Mucosa of descending colon (tissue), 3 donors: Measurements from ENCODE around the gene ANKRA2. TPM values are rescaled to one million over a fixed set of nuclear protein-coding genes. Genes with fewer than 3 reads are reported as not detected.

Source experiments
- ATAC-seq: fragments of 200-7000 bp; cut with Tn5 transposase; one replicate; pipeline ENCODE4 v1.9.1; 2020; ENCODE audit warnings: mild to moderate bottlenecking, moderate library complexity
- DNase-seq, 3 donors: peaks; one replicate each; pipeline ENCODE4 v3.0.0-alpha.2; 2020
- H3K36me3 ChIP-seq: fragments of 200-600 bp; one replicate; pipeline ENCODE4 v1.8.0; 2021; ENCODE audit warnings: low read depth, mild to moderate bottlenecking
- H3K4me1 ChIP-seq: fragments of 200-600 bp; one replicate; pipeline ENCODE4 v1.8.0; 2021; ENCODE audit warnings: low read depth, mild to moderate bottlenecking
- H3K4me3 ChIP-seq: fragments of 200-600 bp; one replicate; pipeline ENCODE4 v1.8.0; 2021; ENCODE audit warnings: mild to moderate bottlenecking
- H3K9me3 ChIP-seq: fragments of 200-600 bp; one replicate; pipeline ENCODE4 v1.8.0; 2021; ENCODE audit warnings: mild to moderate bottlenecking
- intact Hi-C, 2 donors: fragments of 100-400 bp; cut with DNase I in 1 of 2; cut with micrococcal nuclease in 1 of 2; formaldehyde crosslinking; loops; one replicate each; pipeline versions ENCODE4 v1.11.0 to v1.11.1; 2022; cut with DNase I, micrococcal nuclease
- total RNA-seq, 3 donors: library from RNA; stranded (reverse); fragmentation: NEBNext Ultra II Directional in 2 of 3; extraction: Animal tissue kit (Norgen Biotek cat#: 25700) in 2 of 3; gene quantifications; one replicate each; pipeline versions ENCODE4 v1.2.1 to v1.2.4, GENCODE V29; 2021 to 2023
- TF ChIP-seq, protein P1 (sequence below): fragments of 200-600 bp; IDR thresholded peaks from one replicate; pipeline ENCODE4 v1.8.0; 2022; ENCODE audit warnings: antibody characterized with exemption, mild to moderate bottlenecking
- donor health status: DM: no; HTN: no; CAD: no; lungs with moderate emphysema.
- donor health status: DM: no; HTN: no; CAD: no.
- donor health status: DM: no; HTN: yes; CAD: no.

Gene ANKRA2
- total RNA-seq, 3 donors from 2014 or later = 20.8 to 23.8 (median 23.1) TPM

DNA sequence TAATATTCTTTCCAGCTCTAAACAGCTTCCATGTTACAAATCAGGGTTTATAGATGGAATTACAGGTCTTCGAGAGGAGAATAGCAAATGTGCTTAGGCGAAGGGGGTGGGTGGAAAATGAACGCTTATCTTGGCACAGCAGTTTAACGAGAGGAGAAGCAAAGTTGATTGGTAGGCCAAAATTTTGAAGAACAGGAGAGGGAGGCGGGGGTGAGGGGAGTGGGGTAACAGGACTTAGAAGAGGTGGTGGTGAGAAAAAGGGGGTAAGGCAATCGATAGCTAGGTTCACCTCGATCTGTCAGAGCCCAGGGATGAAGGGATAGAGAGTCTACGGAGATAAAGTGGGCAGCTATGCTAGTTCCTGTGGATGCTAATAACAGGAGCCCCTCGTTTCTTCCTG, 764 bp downstream of the ANKRA2 start:
- intact Hi-C loops = no loop called here
- DNase-seq (peak in 1 of 3 donors; percentile 10), ATAC-seq (peak; percentile 5)
- TF ChIP-seq, protein P1, sequence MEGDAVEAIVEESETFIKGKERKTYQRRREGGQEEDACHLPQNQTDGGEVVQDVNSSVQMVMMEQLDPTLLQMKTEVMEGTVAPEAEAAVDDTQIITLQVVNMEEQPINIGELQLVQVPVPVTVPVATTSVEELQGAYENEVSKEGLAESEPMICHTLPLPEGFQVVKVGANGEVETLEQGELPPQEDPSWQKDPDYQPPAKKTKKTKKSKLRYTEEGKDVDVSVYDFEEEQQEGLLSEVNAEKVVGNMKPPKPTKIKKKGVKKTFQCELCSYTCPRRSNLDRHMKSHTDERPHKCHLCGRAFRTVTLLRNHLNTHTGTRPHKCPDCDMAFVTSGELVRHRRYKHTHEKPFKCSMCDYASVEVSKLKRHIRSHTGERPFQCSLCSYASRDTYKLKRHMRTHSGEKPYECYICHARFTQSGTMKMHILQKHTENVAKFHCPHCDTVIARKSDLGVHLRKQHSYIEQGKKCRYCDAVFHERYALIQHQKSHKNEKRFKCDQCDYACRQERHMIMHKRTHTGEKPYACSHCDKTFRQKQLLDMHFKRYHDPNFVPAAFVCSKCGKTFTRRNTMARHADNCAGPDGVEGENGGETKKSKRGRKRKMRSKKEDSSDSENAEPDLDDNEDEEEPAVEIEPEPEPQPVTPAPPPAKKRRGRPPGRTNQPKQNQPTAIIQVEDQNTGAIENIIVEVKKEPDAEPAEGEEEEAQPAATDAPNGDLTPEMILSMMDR = no peak
- Histone ChIP-seq H3K36me3 (no peaks in the 10 kb centered on the region), H3K4me3 (peak overlapping the region; percentile 45), H3K4me1 (peaks cover 19% of the 10 kb centered on the region), H3K9me3 (no peaks in the 10 kb centered on the region)

DNA sequence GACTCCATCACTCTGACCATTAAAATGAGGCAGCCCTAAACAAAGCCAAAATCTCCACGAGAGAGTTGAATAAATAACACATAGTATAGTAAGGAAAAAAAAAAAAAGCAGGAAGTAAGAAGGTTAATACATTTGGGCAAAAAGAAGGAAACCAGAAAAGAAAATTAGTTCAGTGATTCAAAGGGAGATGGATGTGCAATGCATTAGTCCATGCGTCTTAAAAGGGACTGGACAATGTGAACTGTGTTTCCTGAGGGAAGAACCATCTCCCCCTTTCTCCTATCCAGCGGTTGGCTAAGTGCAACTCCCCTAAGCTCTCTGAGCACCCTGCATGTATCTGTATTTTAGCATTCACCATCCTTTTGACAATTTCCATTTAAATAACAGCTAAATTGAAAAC, 1.4 kb downstream of the ANKRA2 start:
- peaks cover 19% of the 10 kb centered on the region for H3K4me1 ChIP-seq
- no peaks in the 10 kb centered on the region for H3K36me3 ChIP-seq
- H3K9me3 ChIP-seq = no peaks in the 10 kb centered on the region
- ATAC-seq = no peak
- no peak overlapping the region for H3K4me3 ChIP-seq
- TF ChIP-seq, protein P1 = no peak
- no peak for DNase-seq
- intact Hi-C loops = no loop called here

DNA sequence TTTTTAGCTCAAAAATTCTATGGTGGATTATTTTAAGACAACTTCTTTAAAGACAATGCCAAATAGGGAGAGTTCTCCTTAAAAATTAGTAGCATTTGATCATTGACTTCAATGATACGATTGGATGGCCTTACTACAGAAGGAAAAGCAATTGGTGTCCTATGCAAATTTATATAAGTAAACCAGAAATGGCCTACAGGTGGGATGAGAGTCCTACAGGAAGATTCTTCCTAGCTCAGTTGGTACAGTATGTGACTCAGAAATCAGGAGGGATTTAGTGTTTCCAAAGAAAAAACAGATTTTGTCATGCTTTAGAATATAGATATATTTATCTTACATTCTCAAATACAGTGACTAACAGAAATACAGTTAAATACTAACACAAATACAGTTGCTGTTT, 6.5 kb downstream of the ANKRA2 start:
- peaks cover 4% of the 10 kb centered on the region for H3K4me1 ChIP-seq
- DNase-seq (no peak), ATAC-seq (no peak)
- H3K9me3 ChIP-seq = no peaks in the 10 kb centered on the region
- no peak overlapping the region for H3K4me3 ChIP-seq
- no peaks in the 10 kb centered on the region for H3K36me3 ChIP-seq
- intact Hi-C loops = no loop called here
- TF ChIP-seq, protein P1 = no peak

DNA sequence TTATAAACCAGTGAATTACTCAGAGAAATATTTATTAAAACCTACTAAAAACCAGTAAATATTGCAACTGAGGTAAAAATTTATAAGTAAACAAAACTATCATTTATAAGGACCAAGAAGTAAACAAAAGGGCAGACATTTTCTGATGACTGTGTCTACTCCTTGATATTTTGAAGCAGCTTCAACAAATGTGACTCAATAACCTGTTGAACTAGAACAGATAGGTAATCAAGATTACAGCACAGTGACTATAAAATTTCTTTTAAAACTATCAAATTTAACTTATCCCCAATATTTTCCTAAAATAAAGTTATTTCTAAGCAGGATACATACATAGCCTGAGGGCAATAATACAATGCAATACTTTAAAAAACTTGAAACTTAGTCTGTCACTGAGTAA, 12.8 kb downstream of the ANKRA2 start:
- no peaks in the 10 kb centered on the region for H3K9me3 ChIP-seq
- DNase-seq (no peak), ATAC-seq (no peak)
- intact Hi-C loops = no loop called here
- H3K36me3 ChIP-seq = no peaks in the 10 kb centered on the region
- TF ChIP-seq, protein P1 = no peak
- H3K4me3 ChIP-seq = no peak overlapping the region
- no peaks in the 10 kb centered on the region for H3K4me1 ChIP-seq

DNA sequence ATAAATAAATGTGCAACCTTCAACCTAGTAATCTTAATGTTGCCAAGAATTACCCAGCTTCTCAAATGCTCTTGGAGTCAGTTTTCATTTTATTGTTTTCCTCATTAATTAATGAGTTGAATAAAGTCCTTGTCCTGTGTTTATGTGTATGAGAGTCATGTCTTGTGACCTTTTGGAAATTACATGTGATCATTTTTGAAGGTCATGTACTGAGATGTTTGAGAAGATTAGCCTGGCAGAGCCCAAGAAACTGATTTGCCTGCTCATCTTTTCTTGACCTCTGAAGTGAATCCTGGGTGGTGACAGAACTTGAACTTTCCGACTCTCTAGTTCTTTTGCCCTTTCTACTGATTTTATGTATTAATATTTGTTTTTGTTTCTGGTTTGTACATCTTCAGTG, 15.4 kb downstream of the ANKRA2 start:
- no peak for ATAC-seq
- intact Hi-C loops = no loop called here
- Histone ChIP-seq H3K4me1 (peaks cover 1% of the 10 kb centered on the region), H3K4me3 (no peak overlapping the region), H3K36me3 (no peaks in the 10 kb centered on the region), H3K9me3 (no peaks in the 10 kb centered on the region)
- DNase-seq = no peak
- TF ChIP-seq, protein P1 = no peak

DNA sequence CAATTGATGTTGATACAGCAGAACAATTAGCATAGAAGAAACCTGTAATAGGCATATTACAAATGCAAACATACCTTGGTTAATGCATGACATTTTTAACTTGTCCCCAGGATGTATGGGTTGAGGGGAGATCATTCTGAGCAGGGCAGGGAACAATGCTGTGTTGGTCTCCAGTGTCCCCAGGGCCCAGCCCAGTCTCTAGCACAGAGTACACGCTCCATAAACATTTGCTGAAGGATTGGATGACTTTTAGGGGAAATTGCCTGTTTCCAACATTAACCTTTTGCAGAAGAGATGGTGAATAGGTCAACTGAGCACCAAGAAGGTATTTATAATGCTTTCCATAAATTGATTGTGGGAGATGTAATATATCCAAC, 20.0 kb downstream of the ANKRA2 start:
- Histone ChIP-seq H3K4me1 (peaks cover 3% of the 10 kb centered on the region), H3K9me3 (no peaks in the 10 kb centered on the region), H3K4me3 (no peak overlapping the region), H3K36me3 (no peaks in the 10 kb centered on the region)
- no peak for DNase-seq
- no peak for ATAC-seq
- intact Hi-C loops = no loop called here
- TF ChIP-seq, protein P1 = no peak
